Thyroid gland (tissue), 4 donors: ENCODE results near the gene UBXN6.

ENCODE experiments used
- CTCF ChIP-seq, 6 experiments: fragments of 200-600 bp in 3 of 6; fragments of 450-650 bp in 3 of 6; sonication (generic) in 3 of 6; IDR thresholded peaks; one replicate each; pipeline ENCODE4 v1.5.1; 2016 to 2019; ENCODE audit warnings: antibody characterized with exemption in 6 of 6, mild to moderate bottlenecking in 2 of 6, inconsistent platforms in 1 of 6, moderate library complexity in 1 of 6
- POLR2A ChIP-seq, 2 donors: fragments of 450-650 bp; IDR thresholded peaks; one replicate each; pipeline ENCODE4 v1.6.1; 2017; ENCODE audit warnings: antibody characterized with exemption in 2 of 2, mild to moderate bottlenecking in 2 of 2, moderate library complexity in 1 of 2

GRCh38 chr19:4453232-4454179 lies 4.1 kb downstream of the UBXN6 start:
- TF ChIP-seq CTCF (IDR thresholded peaks at IDR 0.05) (no peak), POLR2A (IDR thresholded peaks at IDR 0.05) (no peak)
